ENCODE results near the gene VDR. TPM values are rescaled to one million over a fixed set of nuclear protein-coding genes. Genes with fewer than 3 reads are reported as not detected.

The VDR gene
- polyA plus RNA-seq, 1 donor, result 11.3 TPM

DNA sequence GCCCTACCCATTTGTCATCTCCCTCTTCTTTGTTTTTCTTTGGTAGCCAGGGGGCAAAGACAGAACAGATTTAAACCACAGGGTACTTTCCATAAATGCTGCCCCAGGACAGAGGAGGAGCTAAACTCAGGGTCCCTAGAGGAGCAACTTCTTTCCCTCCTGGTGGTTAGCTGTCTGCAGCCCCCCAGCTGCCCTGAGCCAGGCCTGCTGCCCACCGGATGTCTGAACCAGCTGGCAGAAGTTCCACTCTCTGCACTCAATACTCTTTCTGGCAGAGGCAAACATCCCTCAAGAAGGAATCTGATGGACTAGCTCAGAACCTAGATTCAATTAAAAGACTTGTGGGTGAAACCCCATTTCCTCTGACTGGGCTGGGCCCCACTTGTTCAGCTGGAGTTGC, 10.7 kb downstream of the VDR start:
- no peak for DNase-seq
- H3K4me3 ChIP-seq (ENCODE audit: low read length), result no peak overlapping the region
- WGBS (ENCODE audit: insufficient coverage, low lambda C conversion rate), result no CpG with 5 or more reads among the region's 1 CpG
- no peaks in the 10 kb centered on the region for H3K27me3 ChIP-seq (ENCODE audit: control insufficient read depth, insufficient read depth, low read length)
- H3K27ac ChIP-seq (ENCODE audit: low read length), result no peak overlapping the region
- H3K36me3 ChIP-seq (ENCODE audit: control insufficient read depth, insufficient read depth, low read length), result no peaks in the 10 kb centered on the region
- H3K4me1 ChIP-seq (ENCODE audit: control insufficient read depth, insufficient read depth, low read length), result peaks cover 8% of the 10 kb centered on the region
- H3K9me3 ChIP-seq (ENCODE audit: control insufficient read depth, low read depth, low read length), result no peaks in the 10 kb centered on the region

DNA sequence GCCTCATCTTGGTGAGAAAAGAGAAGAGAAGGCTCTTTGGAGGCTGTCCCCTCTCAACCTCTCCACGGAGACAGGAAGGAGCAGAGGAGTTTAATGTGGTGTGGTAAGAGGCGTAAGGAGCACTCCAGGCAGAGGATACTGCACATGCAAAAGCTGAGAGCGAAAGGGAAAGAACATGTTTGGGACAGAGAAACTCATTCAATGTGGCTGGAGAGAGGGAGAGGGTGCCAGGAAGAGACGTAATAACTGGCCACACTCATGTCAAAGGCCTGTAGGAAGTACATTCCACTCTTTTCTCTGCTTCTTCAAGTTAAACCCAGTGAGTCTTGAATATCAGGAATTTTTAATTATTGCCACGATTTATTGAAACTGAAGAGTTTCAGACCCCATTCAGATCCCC, 12.0 kb downstream of the VDR start:
- no peak for DNase-seq
- Histone ChIP-seq H3K27me3 (ENCODE audit: control insufficient read depth, insufficient read depth, low read length) (no peaks in the 10 kb centered on the region), H3K4me3 (ENCODE audit: low read length) (no peak overlapping the region), H3K4me1 (ENCODE audit: control insufficient read depth, insufficient read depth, low read length) (peaks cover 14% of the 10 kb centered on the region), H3K36me3 (ENCODE audit: control insufficient read depth, insufficient read depth, low read length) (no peaks in the 10 kb centered on the region), H3K9me3 (ENCODE audit: control insufficient read depth, low read depth, low read length) (no peaks in the 10 kb centered on the region), H3K27ac (ENCODE audit: low read length) (no peak overlapping the region)
- 100% methylated on average over 5 of the region's 5 CpGs for WGBS (ENCODE audit: insufficient coverage, low lambda C conversion rate)

DNA sequence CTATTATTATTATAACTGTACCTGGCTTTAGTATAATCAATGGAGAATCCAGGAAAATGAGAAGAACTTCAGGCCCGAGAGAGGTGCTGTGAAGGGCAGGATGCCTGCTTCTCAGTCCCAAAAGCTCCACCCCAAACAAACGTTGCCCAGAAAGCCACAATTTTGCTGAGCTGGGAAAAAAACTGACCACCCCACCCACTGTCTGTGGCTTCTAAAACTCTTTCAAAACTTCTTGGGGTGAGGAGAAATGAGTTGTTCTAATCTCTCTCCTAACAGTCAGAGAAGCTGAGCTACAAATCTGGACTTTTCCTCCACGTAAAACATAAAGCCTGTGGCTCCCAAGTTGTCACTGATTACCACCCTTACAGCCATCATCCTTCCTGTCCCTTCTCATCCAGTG, 13.4 kb downstream of the VDR start:
- peaks cover 14% of the 10 kb centered on the region for H3K4me1 ChIP-seq (ENCODE audit: control insufficient read depth, insufficient read depth, low read length)
- no peak overlapping the region for H3K4me3 ChIP-seq (ENCODE audit: low read length)
- DNase-seq, result no peak
- WGBS (ENCODE audit: insufficient coverage, low lambda C conversion rate), result 83% methylated on average over 1 of the region's 3 CpGs
- H3K27ac ChIP-seq (ENCODE audit: low read length), result no peak overlapping the region
- H3K27me3 ChIP-seq (ENCODE audit: control insufficient read depth, insufficient read depth, low read length), result no peaks in the 10 kb centered on the region
- H3K36me3 ChIP-seq (ENCODE audit: control insufficient read depth, insufficient read depth, low read length), result no peaks in the 10 kb centered on the region
- H3K9me3 ChIP-seq (ENCODE audit: control insufficient read depth, low read depth, low read length), result no peaks in the 10 kb centered on the region

DNA sequence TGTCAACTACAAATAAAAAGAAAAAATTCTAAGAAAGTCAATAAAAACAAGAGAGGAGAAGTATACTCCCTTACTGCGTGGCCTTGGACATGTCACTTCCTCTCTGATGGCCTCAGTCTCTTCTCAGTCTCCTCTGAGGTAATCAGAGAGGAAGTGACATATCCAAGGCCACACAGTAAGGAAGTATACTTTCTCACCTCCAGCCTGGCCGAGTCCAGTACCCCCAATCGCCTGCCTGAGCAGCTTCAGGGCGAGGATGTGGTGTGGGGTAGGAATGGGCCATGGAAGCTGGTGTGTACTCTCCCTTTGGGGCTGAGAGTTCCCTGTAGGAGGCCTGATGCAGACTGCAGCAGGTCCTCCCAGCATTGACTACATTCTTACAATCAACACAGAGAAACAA, 15.8 kb downstream of the VDR start:
- Histone ChIP-seq H3K27me3 (ENCODE audit: control insufficient read depth, insufficient read depth, low read length) (no peaks in the 10 kb centered on the region), H3K27ac (ENCODE audit: low read length) (peak overlapping the region; percentile 67), H3K4me1 (ENCODE audit: control insufficient read depth, insufficient read depth, low read length) (peaks cover 22% of the 10 kb centered on the region), H3K9me3 (ENCODE audit: control insufficient read depth, low read depth, low read length) (no peaks in the 10 kb centered on the region), H3K36me3 (ENCODE audit: control insufficient read depth, insufficient read depth, low read length) (no peaks in the 10 kb centered on the region), H3K4me3 (ENCODE audit: low read length) (no peak overlapping the region)
- no peak for DNase-seq
- WGBS (ENCODE audit: insufficient coverage, low lambda C conversion rate), result no CpG with 5 or more reads among the region's 4 CpGs

DNA sequence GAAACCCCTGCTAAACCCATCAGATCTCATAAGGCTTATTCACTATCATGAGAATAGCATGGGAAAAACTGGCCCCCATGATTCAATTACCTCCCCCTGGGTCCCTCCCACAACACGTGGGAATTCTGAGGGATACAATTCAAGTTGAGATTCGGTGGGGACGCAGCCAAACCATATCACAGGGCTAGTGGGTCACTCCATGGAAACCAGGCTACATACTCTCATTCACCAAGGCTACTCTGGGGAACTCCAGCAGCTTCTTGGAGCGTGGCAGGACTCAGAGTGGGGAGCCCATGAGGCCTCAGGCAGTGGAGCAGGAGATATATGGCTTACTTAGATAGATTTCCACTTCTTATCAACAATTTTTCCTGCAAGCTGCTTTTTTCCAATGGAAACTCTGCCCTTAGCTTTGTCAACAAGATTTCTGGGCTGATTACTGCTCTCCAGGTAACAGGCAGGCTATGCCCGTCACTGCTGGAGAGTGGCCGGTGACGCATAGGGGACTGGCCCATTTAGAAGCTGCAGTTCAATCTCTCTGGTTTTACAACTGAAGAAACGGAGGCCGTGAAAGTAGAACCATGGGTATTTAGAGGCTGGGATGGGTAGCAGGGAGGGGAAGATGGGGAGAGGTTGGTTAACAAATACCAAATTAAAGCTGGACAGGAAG, 16.5 kb downstream of the VDR start:
- H3K4me1 ChIP-seq (ENCODE audit: control insufficient read depth, insufficient read depth, low read length), result peaks cover 27% of the 10 kb centered on the region
- DNase-seq, result peak; percentile 79 to 91
- H3K9me3 ChIP-seq (ENCODE audit: control insufficient read depth, low read depth, low read length), result no peaks in the 10 kb centered on the region
- H3K36me3 ChIP-seq (ENCODE audit: control insufficient read depth, insufficient read depth, low read length), result no peaks in the 10 kb centered on the region
- no peaks in the 10 kb centered on the region for H3K27me3 ChIP-seq (ENCODE audit: control insufficient read depth, insufficient read depth, low read length)
- peak overlapping the region; percentile 67 for H3K27ac ChIP-seq (ENCODE audit: low read length)
- no peak overlapping the region for H3K4me3 ChIP-seq (ENCODE audit: low read length)
- WGBS (ENCODE audit: insufficient coverage, low lambda C conversion rate), result 40% methylated on average over 1 of the region's 9 CpGs

DNA sequence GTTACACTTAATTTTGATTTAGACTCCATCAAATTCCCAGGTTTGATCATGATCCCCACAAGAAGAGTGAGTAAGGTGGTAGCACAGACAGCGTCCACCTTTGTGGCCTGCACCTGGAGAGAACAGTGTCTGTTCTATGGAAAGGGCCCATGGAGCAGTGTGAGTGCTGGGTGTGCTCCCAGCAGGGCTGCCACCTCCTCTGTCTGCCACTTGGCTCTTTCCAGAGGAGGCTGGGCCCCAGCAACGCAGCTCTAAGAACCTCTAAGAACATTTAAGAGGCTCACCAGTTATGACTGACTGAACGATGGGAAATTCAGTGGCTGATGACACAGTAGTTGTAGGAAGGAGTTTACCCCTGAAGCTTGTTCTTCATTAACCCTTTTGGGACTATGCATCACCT, 17.3 kb downstream of the VDR start:
- WGBS (ENCODE audit: insufficient coverage, low lambda C conversion rate), result no CpG with 5 or more reads among the region's 3 CpGs
- H3K27me3 ChIP-seq (ENCODE audit: control insufficient read depth, insufficient read depth, low read length), result no peaks in the 10 kb centered on the region
- no peak overlapping the region for H3K4me3 ChIP-seq (ENCODE audit: low read length)
- H3K36me3 ChIP-seq (ENCODE audit: control insufficient read depth, insufficient read depth, low read length), result no peaks in the 10 kb centered on the region
- peak overlapping the region; percentile 67 for H3K27ac ChIP-seq (ENCODE audit: low read length)
- no peaks in the 10 kb centered on the region for H3K9me3 ChIP-seq (ENCODE audit: control insufficient read depth, low read depth, low read length)
- no peak for DNase-seq
- H3K4me1 ChIP-seq (ENCODE audit: control insufficient read depth, insufficient read depth, low read length), result peaks cover 35% of the 10 kb centered on the region

DNA sequence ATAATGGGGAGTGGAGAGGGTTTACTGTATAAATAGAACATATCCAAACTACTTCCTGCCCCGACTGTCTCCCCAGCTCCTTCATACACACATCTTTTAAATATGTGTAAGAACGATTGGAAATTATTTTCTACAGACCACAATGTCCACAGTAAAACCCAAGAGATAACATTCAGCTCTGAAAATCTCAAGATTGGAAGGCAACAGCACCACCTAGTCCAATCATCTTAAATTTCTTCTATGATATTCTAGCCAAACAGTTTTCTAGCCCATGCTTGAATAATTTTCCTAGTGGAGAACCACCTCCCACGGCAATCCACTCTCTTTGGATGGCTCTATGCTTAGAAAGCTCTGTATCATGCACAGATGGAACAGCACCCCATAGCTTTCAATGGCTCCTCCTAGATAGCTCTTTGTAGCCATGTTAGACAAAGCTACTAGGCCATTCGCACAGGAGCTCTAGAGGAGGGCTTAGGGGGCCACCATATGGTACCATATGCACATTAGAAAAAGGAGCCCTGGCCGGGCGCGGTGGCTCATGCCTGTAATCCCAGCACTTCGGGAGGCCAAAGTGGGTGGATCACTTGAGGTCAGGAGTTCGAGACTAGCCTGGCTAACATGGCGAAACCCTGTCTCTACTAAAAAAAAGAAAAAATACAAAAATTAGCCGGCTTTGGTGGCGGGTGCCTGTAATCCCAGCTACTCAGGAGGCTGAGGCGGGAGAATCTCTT, 18.1 kb downstream of the VDR start:
- Histone ChIP-seq H3K27me3 (ENCODE audit: control insufficient read depth, insufficient read depth, low read length) (no peaks in the 10 kb centered on the region), H3K4me1 (ENCODE audit: control insufficient read depth, insufficient read depth, low read length) (peaks cover 42% of the 10 kb centered on the region), H3K4me3 (ENCODE audit: low read length) (no peak overlapping the region), H3K27ac (ENCODE audit: low read length) (no peak overlapping the region), H3K9me3 (ENCODE audit: control insufficient read depth, low read depth, low read length) (no peaks in the 10 kb centered on the region), H3K36me3 (ENCODE audit: control insufficient read depth, insufficient read depth, low read length) (no peaks in the 10 kb centered on the region)
- WGBS (ENCODE audit: insufficient coverage, low lambda C conversion rate), result no CpG with 5 or more reads among the region's 13 CpGs
- no peak for DNase-seq

DNA sequence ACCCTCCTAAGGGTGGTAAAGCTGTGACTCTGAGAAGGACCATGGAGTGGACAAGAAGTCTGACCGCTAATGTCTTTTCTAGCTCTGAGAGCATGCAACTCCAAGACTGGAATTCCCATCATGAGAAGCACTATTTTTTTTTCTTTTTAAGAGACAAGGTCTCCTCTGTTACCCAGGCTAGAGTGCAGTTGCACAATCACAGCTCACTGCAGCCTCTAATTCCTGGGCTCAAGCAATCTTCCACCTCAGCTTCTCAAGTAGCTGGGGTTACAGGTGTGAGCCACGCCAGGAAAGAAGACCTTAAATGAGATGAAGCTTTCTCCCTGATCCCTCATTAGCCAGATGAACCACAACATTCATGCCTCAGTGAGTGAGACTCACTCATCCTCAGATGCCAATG, 19.2 kb downstream of the VDR start:
- peak in 1 of 2 donors; percentile 41 for DNase-seq
- Histone ChIP-seq H3K27ac (ENCODE audit: low read length) (no peak overlapping the region), H3K36me3 (ENCODE audit: control insufficient read depth, insufficient read depth, low read length) (no peaks in the 10 kb centered on the region), H3K27me3 (ENCODE audit: control insufficient read depth, insufficient read depth, low read length) (no peaks in the 10 kb centered on the region), H3K9me3 (ENCODE audit: control insufficient read depth, low read depth, low read length) (no peaks in the 10 kb centered on the region), H3K4me3 (ENCODE audit: low read length) (no peak overlapping the region), H3K4me1 (ENCODE audit: control insufficient read depth, insufficient read depth, low read length) (peaks cover 47% of the 10 kb centered on the region)
- WGBS (ENCODE audit: insufficient coverage, low lambda C conversion rate), result no CpG with 5 or more reads among the region's 2 CpGs

DNA sequence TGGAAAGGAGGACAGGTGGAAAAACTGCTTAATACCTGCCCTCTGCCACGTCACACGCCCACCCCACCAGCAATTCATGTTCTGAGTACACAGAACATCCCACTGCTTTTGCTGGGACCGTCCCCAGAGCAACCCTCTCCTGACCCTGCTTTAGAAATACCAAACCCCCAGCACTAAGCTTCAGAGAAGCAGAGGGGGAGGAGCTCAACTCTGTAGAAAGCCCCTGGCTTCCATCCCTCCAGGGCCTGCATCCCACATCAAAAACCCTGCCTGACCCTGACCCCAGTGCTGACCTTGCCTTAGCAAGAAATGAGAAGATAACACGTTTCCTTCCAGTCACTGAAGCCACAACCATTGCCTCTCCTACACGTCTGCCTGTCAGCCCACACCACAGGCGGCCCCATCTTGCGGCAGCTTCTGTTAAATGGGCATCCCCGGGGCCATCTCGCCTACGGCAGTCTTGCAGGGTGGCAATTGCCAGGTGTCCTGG, 19.7 kb downstream of the VDR start:
- no CpG with 5 or more reads among the region's 10 CpGs for WGBS (ENCODE audit: insufficient coverage, low lambda C conversion rate)
- H3K4me1 ChIP-seq (ENCODE audit: control insufficient read depth, insufficient read depth, low read length), result peaks cover 47% of the 10 kb centered on the region
- no peaks in the 10 kb centered on the region for H3K9me3 ChIP-seq (ENCODE audit: control insufficient read depth, low read depth, low read length)
- DNase-seq, result no peak
- H3K27me3 ChIP-seq (ENCODE audit: control insufficient read depth, insufficient read depth, low read length), result no peaks in the 10 kb centered on the region
- H3K4me3 ChIP-seq (ENCODE audit: low read length), result no peak overlapping the region
- H3K36me3 ChIP-seq (ENCODE audit: control insufficient read depth, insufficient read depth, low read length), result no peaks in the 10 kb centered on the region
- no peak overlapping the region for H3K27ac ChIP-seq (ENCODE audit: low read length)

DNA sequence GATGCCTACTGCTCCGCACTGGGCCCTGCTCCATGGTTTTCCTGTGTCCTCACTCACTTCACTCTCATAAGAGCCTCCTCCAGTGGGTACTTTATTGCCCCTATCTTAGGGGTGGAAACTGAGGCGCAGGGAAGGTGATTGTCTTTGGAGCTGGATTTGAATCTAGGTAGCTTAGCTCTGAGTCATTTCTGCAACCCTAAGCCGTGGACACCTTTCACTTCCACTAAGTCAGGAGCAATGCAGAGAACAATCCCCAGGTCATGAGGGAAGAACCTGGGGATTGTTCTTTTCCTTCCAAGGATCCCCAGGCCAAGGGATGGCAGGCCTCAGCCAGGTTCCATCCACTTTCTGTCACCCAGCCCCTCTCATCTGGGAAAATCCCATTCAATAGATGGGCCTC, 20.3 kb downstream of the VDR start:
- H3K4me3 ChIP-seq (ENCODE audit: low read length), result no peak overlapping the region
- no peak for DNase-seq
- no peaks in the 10 kb centered on the region for H3K9me3 ChIP-seq (ENCODE audit: control insufficient read depth, low read depth, low read length)
- peaks cover 47% of the 10 kb centered on the region for H3K4me1 ChIP-seq (ENCODE audit: control insufficient read depth, insufficient read depth, low read length)
- no peaks in the 10 kb centered on the region for H3K36me3 ChIP-seq (ENCODE audit: control insufficient read depth, insufficient read depth, low read length)
- H3K27me3 ChIP-seq (ENCODE audit: control insufficient read depth, insufficient read depth, low read length), result no peaks in the 10 kb centered on the region
- no CpG with 5 or more reads among the region's 3 CpGs for WGBS (ENCODE audit: insufficient coverage, low lambda C conversion rate)
- H3K27ac ChIP-seq (ENCODE audit: low read length), result no peak overlapping the region

All from large intestine (tissue), 3 donors.